Gastroesophageal sphincter (tissue), 4 donors: ENCODE data around the gene KMT5C. TPM values are rescaled to one million over a fixed set of nuclear protein-coding genes. Genes with fewer than 3 reads are reported as not detected.

Experiments
- ATAC-seq: fragments of 150-250 bp; one replicate; pipeline ENCODE4 v1.9.1; 2016; ENCODE audit warnings: mild to moderate bottlenecking, moderate library complexity
- H3K27ac ChIP-seq, 4 donors: fragments of 200-600 bp; sonication (generic) in 3 of 4; 1 replicate in 3 of 4; 2 replicates in 1 of 4; pipeline ENCODE4 v1.5.1; 2016 to 2019
- H3K27me3 ChIP-seq: fragments of 200-600 bp; sonication (generic); one replicate; pipeline ENCODE4 v1.5.1; 2019
- H3K36me3 ChIP-seq, 2 donors: fragments of 200-600 bp; sonication (generic); one replicate each; pipeline ENCODE4 v1.5.1; 2019; ENCODE audit warnings: control low read depth in 1 of 2
- H3K4me1 ChIP-seq, 3 donors: fragments of 200-600 bp; sonication (generic); 1 replicate in 2 of 3; 2 replicates in 1 of 3; pipeline ENCODE4 v1.5.1; 2016 to 2019; ENCODE audit warnings: control low read depth in 2 of 3
- H3K4me3 ChIP-seq, 2 donors: fragments of 200-600 bp; sonication (generic); one replicate each; pipeline ENCODE4 v1.5.1; 2019; ENCODE audit warnings: mild to moderate bottlenecking in 1 of 2, moderate library complexity in 1 of 2
- H3K9me3 ChIP-seq, 3 donors: fragments of 200-600 bp; sonication (generic); one replicate each; pipeline ENCODE4 v1.5.1; 2017 to 2019; ENCODE audit warnings: control low read depth in 2 of 3
- EP300 ChIP-seq: sonication (generic); formaldehyde crosslinking; IDR thresholded peaks from one replicate; pipeline ENCODE4 v1.6.1; 2017; ENCODE audit warnings: antibody characterized with exemption, mild to moderate bottlenecking
- POLR2A ChIP-seq, 2 donors: fragments of 450-650 bp; IDR thresholded peaks; one replicate each; pipeline ENCODE4 v1.6.1; 2017; ENCODE audit warnings: antibody characterized with exemption in 2 of 2, mild to moderate bottlenecking in 2 of 2, moderate library complexity in 1 of 2
- POLR2AphosphoS5 ChIP-seq: sonication (generic); formaldehyde crosslinking; IDR thresholded peaks from one replicate; pipeline ENCODE4 v1.6.1; 2017; ENCODE audit warnings: antibody characterized with exemption
- WGBS, 2 donors: methylation state at CpG; one replicate each; pipeline ENCODE4 v1.1.5; 2018; ENCODE audit warnings: low coverage in 1 of 2; 5-methylcytosine and 5-hydroxymethylcytosine counted together
- total RNA-seq, 4 donors: library from RNA; depleted of rRNA; stranded (reverse); fragments of >200 nt; gene quantifications; one replicate each; pipeline ENCODE4 v1.1.0, GENCODE V29; 2016
- TF ChIP-seq, protein P1 (sequence below), 4 experiments: fragments of 200-600 bp in 2 of 4; fragments of 450-650 bp in 2 of 4; sonication (generic) in 1 of 4; IDR thresholded peaks; one replicate each; pipeline ENCODE4 v1.5.1; 2017 to 2019; ENCODE audit warnings: antibody characterized with exemption in 4 of 4, mild to moderate bottlenecking in 2 of 4, moderate library complexity in 2 of 4

KMT5C gene
- total RNA-seq, 4 donors from 2014 or later, result 3.4 to 11.2 (median 9.2) TPM

GRCh38 chr19:55309448-55309847, 30.2 kb upstream of the KMT5C start:
- H3K4me3 ChIP-seq, result no peak overlapping the region
- ATAC-seq, result no peak
- no peaks in the 10 kb centered on the region for H3K4me1 ChIP-seq
- no peak overlapping the region for H3K27ac ChIP-seq
- peaks cover 6% of the 10 kb centered on the region for H3K27me3 ChIP-seq
- H3K9me3 ChIP-seq, result no peaks in the 10 kb centered on the region
- no peak for TF ChIP-seq POLR2AphosphoS5
- H3K36me3 ChIP-seq, result peaks cover 0 to 61% of the 10 kb centered on the region in 2 donors
- WGBS, 2 donors, result 97% methylated on average over 5 of the region's 5 CpGs; no CpG with 5 or more reads in 1 of the 2 donors

DNA sequence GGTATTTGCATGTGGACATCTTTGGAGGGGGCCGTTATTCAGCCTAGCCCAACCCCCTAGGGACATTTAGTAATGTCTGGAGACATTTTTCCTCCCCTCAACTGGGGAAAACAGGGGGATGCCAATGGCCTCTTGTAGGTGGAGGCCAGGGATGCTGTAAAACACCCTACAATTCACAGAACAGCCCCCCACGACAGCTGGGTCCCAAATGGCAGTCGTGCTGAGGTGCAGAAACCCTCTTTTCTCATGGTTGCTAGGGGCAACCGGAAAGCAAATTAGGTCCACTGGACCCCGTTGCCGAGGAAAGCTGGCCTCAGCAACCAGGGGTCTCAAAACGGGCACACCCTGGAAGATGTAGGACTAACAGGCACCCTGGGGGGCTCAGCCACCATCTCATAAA, 29.2 kb upstream of the KMT5C start:
- Histone ChIP-seq H3K36me3 (peaks cover 0 to 52% of the 10 kb centered on the region in 2 donors), H3K27me3 (peaks cover 11% of the 10 kb centered on the region), H3K4me3 (no peak overlapping the region), H3K27ac (no peak overlapping the region), H3K9me3 (no peaks in the 10 kb centered on the region), H3K4me1 (no peaks in the 10 kb centered on the region)
- TF ChIP-seq EP300 (no peak), POLR2A (IDR thresholded peaks at IDR 0.05) (no peak), POLR2AphosphoS5 (no peak)
- TF ChIP-seq, protein P1, sequence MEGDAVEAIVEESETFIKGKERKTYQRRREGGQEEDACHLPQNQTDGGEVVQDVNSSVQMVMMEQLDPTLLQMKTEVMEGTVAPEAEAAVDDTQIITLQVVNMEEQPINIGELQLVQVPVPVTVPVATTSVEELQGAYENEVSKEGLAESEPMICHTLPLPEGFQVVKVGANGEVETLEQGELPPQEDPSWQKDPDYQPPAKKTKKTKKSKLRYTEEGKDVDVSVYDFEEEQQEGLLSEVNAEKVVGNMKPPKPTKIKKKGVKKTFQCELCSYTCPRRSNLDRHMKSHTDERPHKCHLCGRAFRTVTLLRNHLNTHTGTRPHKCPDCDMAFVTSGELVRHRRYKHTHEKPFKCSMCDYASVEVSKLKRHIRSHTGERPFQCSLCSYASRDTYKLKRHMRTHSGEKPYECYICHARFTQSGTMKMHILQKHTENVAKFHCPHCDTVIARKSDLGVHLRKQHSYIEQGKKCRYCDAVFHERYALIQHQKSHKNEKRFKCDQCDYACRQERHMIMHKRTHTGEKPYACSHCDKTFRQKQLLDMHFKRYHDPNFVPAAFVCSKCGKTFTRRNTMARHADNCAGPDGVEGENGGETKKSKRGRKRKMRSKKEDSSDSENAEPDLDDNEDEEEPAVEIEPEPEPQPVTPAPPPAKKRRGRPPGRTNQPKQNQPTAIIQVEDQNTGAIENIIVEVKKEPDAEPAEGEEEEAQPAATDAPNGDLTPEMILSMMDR (IDR thresholded peaks at IDR 0.05), result no peak
- WGBS, 2 donors, result 73 to 90% methylated on average over 2 of the region's 7 CpGs
- ATAC-seq, result no peak

DNA sequence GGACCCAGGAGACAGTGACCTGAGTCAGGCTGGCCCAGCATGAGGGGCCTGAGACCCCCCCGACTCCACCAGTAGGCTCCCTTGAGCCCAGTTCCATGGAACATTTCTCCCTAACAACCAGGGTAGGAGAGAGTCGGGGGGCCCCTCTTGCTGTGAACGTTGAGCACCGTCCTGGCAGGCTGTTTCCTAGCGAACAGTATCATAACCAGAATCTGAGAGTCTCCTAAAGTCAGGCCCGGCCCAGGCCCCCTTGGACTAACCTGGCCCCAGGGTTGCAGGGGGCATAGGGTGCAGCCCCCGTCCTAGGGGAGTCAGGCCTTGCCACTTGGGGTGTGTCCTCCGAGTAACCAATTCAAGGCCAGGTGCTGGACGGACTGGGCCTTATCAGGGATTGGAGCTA, 28.3 kb upstream of the KMT5C start:
- no peak for ATAC-seq
- peaks cover 11% of the 10 kb centered on the region for H3K27me3 ChIP-seq
- no peaks in the 10 kb centered on the region for H3K9me3 ChIP-seq
- TF ChIP-seq POLR2AphosphoS5 (no peak), EP300 (no peak), POLR2A (IDR thresholded peaks at IDR 0.05) (no peak)
- TF ChIP-seq, protein P1 (IDR thresholded peaks at IDR 0.05), result no peak
- H3K4me3 ChIP-seq, result no peak overlapping the region
- no CpG with 5 or more reads among the region's 9 CpGs for WGBS, 2 donors
- H3K36me3 ChIP-seq, result peaks cover 0 to 43% of the 10 kb centered on the region in 2 donors
- no peaks in the 10 kb centered on the region for H3K4me1 ChIP-seq
- H3K27ac ChIP-seq, result no peak overlapping the region

- Histone ChIP-seq H3K4me3 (no peak overlapping the region), H3K4me1 (no peaks in the 10 kb centered on the region), H3K27me3 (peaks cover 11% of the 10 kb centered on the region), H3K9me3 (no peaks in the 10 kb centered on the region), H3K36me3 (peaks cover 0 to 39% of the 10 kb centered on the region in 2 donors), H3K27ac (no peak overlapping the region)
- no peak for ATAC-seq
- TF ChIP-seq EP300, result no peak
- TF ChIP-seq, protein P1 (IDR thresholded peaks at IDR 0.05), result no peak
- no peak for TF ChIP-seq POLR2A (IDR thresholded peaks at IDR 0.05)
- TF ChIP-seq POLR2AphosphoS5, result no peak
- no CpG with 5 or more reads among the region's 18 CpGs for WGBS, 2 donors
Measured at GRCh38 chr19:55311797-55312196, 27.9 kb upstream of the KMT5C start.

- 40 to 66% methylated on average over 1 to 27 of the region's 47 CpGs for WGBS, 2 donors
- no peak for ATAC-seq
Measured at GRCh38 chr19:55312621-55313512, 26.8 kb upstream of the KMT5C start.

More at GRCh38 chr19:55312621-55313512, 26.8 kb upstream of the KMT5C start:
- no peak overlapping the region for H3K4me3 ChIP-seq
- TF ChIP-seq POLR2AphosphoS5 (no peak), EP300 (no peak), POLR2A (IDR thresholded peaks at IDR 0.05) (no peak)
- TF ChIP-seq, protein P1 (IDR thresholded peaks at IDR 0.05), result no peak
- H3K9me3 ChIP-seq, result no peaks in the 10 kb centered on the region
- no peak overlapping the region for H3K27ac ChIP-seq
- no peaks in the 10 kb centered on the region for H3K4me1 ChIP-seq
- H3K27me3 ChIP-seq, result peaks cover 11% of the 10 kb centered on the region
- H3K36me3 ChIP-seq, result peaks cover 0 to 30% of the 10 kb centered on the region in 2 donors
